HepG2 (cell line): ENCODE measurements around the gene PHF19. TPM values are rescaled to one million over a fixed set of nuclear protein-coding genes. Genes with fewer than 3 reads are reported as not detected.
A peak's percentile ranks its signal among the peaks of the same experiment; 100 is the strongest.

Experiments
- ATAC-seq: fragments of 200-7000 bp; cut with Tn5 transposase; 3 replicates; pipeline ENCODE4 v1.9.1; 2020; ENCODE audit warnings: mild to moderate bottlenecking, moderate library complexity
- BruUV-seq: library from RNA; stranded (reverse); fragments of 400-500 nt; replicated peaks from 2 replicates; lab custom pipeline; 2021; lab: Mats Ljungman, UMichigan
- CTCF ChIA-PET: fragments of 300-600 bp; formaldehyde crosslinking; extraction: SDS; loops from one replicate; lab custom pipeline; 2021; ENCODE audit warnings: low total read pairs, inconsistent platforms, low intra/inter-chr PET ratio; lab: Yijun Ruan, JAX
- POLR2A ChIA-PET: fragments of 350-600 bp; sonication (Branson Sonifier 250); formaldehyde crosslinking; loops from one replicate; lab custom pipeline; 2020; ENCODE audit warnings: antibody characterized with exemption, inconsistent platforms; lab: Yijun Ruan, JAX
- DNase-seq: peaks from one replicate; pipeline ENCODE4 v3.0.0-alpha.2; 2015; ENCODE audit warnings: low spot score
- FAIRE-seq: peaks from 3 replicates; lab custom pipeline; 2011; peaks lifted over from hg19 to GRCh38; lab: Jason Lieb, UNC
- H2AFZ ChIP-seq: one replicate; pipeline ENCODE4 v1.6.1; 2011; ENCODE audit warnings: low read length, inconsistent platforms
- H3K27ac ChIP-seq: fragments of 300-600 bp; 3 replicates; pipeline ENCODE4 v1.8.0; 2011; ENCODE audit warnings: mixed run types, mild to moderate bottlenecking, mixed read lengths, low read length, inconsistent platforms; ENCODE audit not compliant: insufficient read depth; ENCODE audit errors: extremely low read length
- H3K27me3 ChIP-seq, 2 experiments: fragments of 200-600 bp in 1 of 2; 2 replicates in 1 of 2; 3 replicates in 1 of 2; pipeline versions ENCODE4 v1.6.0 to v1.8.0; 2011; ENCODE audit warnings: low read length in 2 of 2, mild to moderate bottlenecking in 2 of 2, moderate library complexity in 2 of 2, inconsistent platforms in 1 of 2; ENCODE audit not compliant: insufficient read depth in 2 of 2, control insufficient read depth in 1 of 2
- H3K36me3 ChIP-seq, 2 experiments: fragments of 200-600 bp in 1 of 2; replicated peaks in 1 of 2; 2 replicates in 1 of 2; 3 replicates in 1 of 2; pipeline versions ENCODE4 v1.5.1 to v1.8.0; 2011; ENCODE audit warnings: low read length in 2 of 2, inconsistent platforms in 1 of 2; ENCODE audit not compliant: insufficient read depth in 2 of 2, control insufficient read depth in 1 of 2
- H3K4me1 ChIP-seq: 2 replicates; pipeline ENCODE4 v1.5.1; 2012; ENCODE audit warnings: low read length, inconsistent platforms; ENCODE audit not compliant: insufficient read depth
- H3K4me2 ChIP-seq: 2 replicates; pipeline ENCODE4 v1.6.0; 2011; ENCODE audit warnings: low read depth, low read length, inconsistent platforms
- H3K4me3 ChIP-seq, 3 experiments: fragments of 200-600 bp in 1 of 3; sonication (generic), shearing (Covaris generic) in 1 of 3; replicated peaks in 1 of 3; 2 replicates each; pipeline ENCODE4 v1.5.1; 2011 to 2016; ENCODE audit warnings: low read length in 3 of 3, inconsistent platforms in 2 of 3, low read depth in 2 of 3, mild to moderate bottlenecking in 2 of 3, control low read depth in 1 of 3, mixed read lengths in 1 of 3; ENCODE audit not compliant: insufficient read depth in 1 of 3
- H3K79me2 ChIP-seq: one replicate; pipeline ENCODE4 v1.6.1; 2011; ENCODE audit warnings: low read length, inconsistent platforms; ENCODE audit not compliant: insufficient read depth
- H3K9ac ChIP-seq: 2 replicates; pipeline ENCODE4 v1.6.0; 2011; ENCODE audit warnings: mild to moderate bottlenecking, low read depth, low read length, inconsistent platforms; ENCODE audit not compliant: insufficient read depth
- H3K9me3 ChIP-seq: 2 replicates; pipeline ENCODE4 v1.5.1; 2012; ENCODE audit warnings: mild to moderate bottlenecking, low read length
- H4K20me1 ChIP-seq: 2 replicates; pipeline ENCODE4 v1.6.0; 2011; ENCODE audit warnings: inconsistent platforms, mild to moderate bottlenecking, low read length, moderate library complexity; ENCODE audit not compliant: insufficient read depth
- CBX1 ChIP-seq: IDR thresholded peaks from one replicate; pipeline ENCODE4 v1.6.1; 2016; ENCODE audit warnings: antibody characterized with exemption, low read depth
- NKX3-1 ChIP-seq: sonication (generic); formaldehyde crosslinking; IDR thresholded peaks from 2 replicates; pipeline ENCODE4 v1.5.0; 2020; ENCODE audit warnings: missing genetic modification reagents
- POLR2G ChIP-seq: fragments of 200-400 bp; formaldehyde crosslinking; IDR thresholded peaks from 2 replicates; pipeline ENCODE4 v1.6.1; 2018; ENCODE audit warnings: mild to moderate bottlenecking, low read depth, low read length, moderate library complexity
- PRDM15 ChIP-seq: sonication (generic); formaldehyde crosslinking; IDR thresholded peaks from 2 replicates; pipeline ENCODE4 v1.4.0; 2020; ENCODE audit warnings: missing genetic modification reagents
- ZBTB7B ChIP-seq: sonication (generic); formaldehyde crosslinking; IDR thresholded peaks from 2 replicates; pipeline ENCODE4 v1.4.0; 2020; ENCODE audit warnings: missing genetic modification reagents
- ZFP36L1 ChIP-seq: sonication (generic); formaldehyde crosslinking; IDR thresholded peaks from 2 replicates; pipeline ENCODE4 v1.8.0; 2022; ENCODE audit warnings: mild to moderate bottlenecking, missing genetic modification reagents, moderate library complexity
- ZFX ChIP-seq: sonication (generic); formaldehyde crosslinking; IDR thresholded peaks from 2 replicates; pipeline ENCODE4 v1.4.0; 2020; ENCODE audit warnings: mild to moderate bottlenecking, low read depth, missing genetic modification reagents, moderate library complexity
- ZNF770 ChIP-seq: sonication (generic); formaldehyde crosslinking; IDR thresholded peaks from 2 replicates; pipeline ENCODE4 v1.5.0; 2020; ENCODE audit warnings: mild to moderate bottlenecking, missing genetic modification reagents
- ZNF776 ChIP-seq: sonication (generic); formaldehyde crosslinking; IDR thresholded peaks from 2 replicates; pipeline ENCODE4 v1.4.0; 2020; ENCODE audit warnings: mild to moderate bottlenecking, missing genetic modification reagents
- WGBS: methylation state at CpG from one replicate; pipeline ENCODE4 v1.1.6; 2017; ENCODE audit warnings: low lambda C conversion rate; 5-methylcytosine and 5-hydroxymethylcytosine counted together
- in situ Hi-C: cut with HindIII; loops from 2 replicates; pipeline ENCODE4 v1.10.0; 2017; ENCODE audit warnings: low pct_unique_long_range_greater_than_20kb; ENCODE audit not compliant: extremely low pct_ligation_motif_present
- intact Hi-C: fragments of 100-400 bp; cut with micrococcal nuclease; formaldehyde crosslinking; loops from one replicate; pipeline ENCODE4 v1.10.0; 2022; ENCODE audit not compliant: unreplicated experiment
- polyA plus RNA-seq, 8 experiments: library from polyadenylated mRNA; depleted of rRNA in 3 of 8; stranded (reverse) in 7 of 8; unstranded in 1 of 8; fragments of >200 nt; fragmentation: Illumina TruSeq in 4 of 8; extraction: Trizol in 4 of 8; gene quantifications; 2 replicates each; pipeline versions ENCODE4 v1.2.1 to v1.2.3, GENCODE V29; 2011 to 2016; ENCODE audit warnings: low read depth in 4 of 8, missing spikeins in 1 of 8, mixed read lengths in 1 of 8; ENCODE audit not compliant: insufficient read depth in 1 of 8
- total RNA-seq, 5 experiments: library from RNA; depleted of rRNA; stranded (reverse); fragments of >200 nt; fragmentation: Illumina TruSeq; extraction: Trizol; gene quantifications; 2 replicates each; pipeline ENCODE4 v1.2.3, GENCODE V29; 2016; ENCODE audit warnings: low read depth in 1 of 5

Gene PHF19
- total and polyA plus RNA-seq, 2 of the 13 experiments (the other 11 are each of a cell fraction or from before 2014, with no cell fraction given) = 29.7 to 41.3 TPM

- TF ChIP-seq ZFX (CRISPR knock-in tag) = peak; percentile 16; the same call in 1 of the 2 replicates
- 0 out of 2 replicates have a peak, but pooled peaks have one; percentile 38 for TF ChIP-seq ZNF776 (CRISPR knock-in tag)
- TF ChIP-seq NKX3-1 (CRISPR knock-in tag) = no peak
- no peak for TF ChIP-seq CBX1
- no peak for TF ChIP-seq ZFP36L1 (CRISPR knock-in tag)
These were observed 13.6 kb upstream of the PHF19 start (continued) for GRCh38 chr9:120890320-120891244.

GRCh38 chr9:120889606-120890271 lies 12.8 kb upstream of the PHF19 start:
- TF ChIP-seq POLR2G = no peak
- peak; percentile 19; the same call in 1 of the 2 replicates for TF ChIP-seq ZNF770 (CRISPR knock-in tag)
- TF ChIP-seq PRDM15 = peak; percentile 87
- no peak for TF ChIP-seq ZBTB7B (CRISPR knock-in tag)
- Histone ChIP-seq H3K9me3 (no peaks in the 10 kb centered on the region), H4K20me1 (no peaks in the 10 kb centered on the region), H3K4me2 (peak overlapping the region; percentile 66), H3K4me3 (peak overlapping the region in 2 of 3 experiments; percentile 32 to 41; a peak in 2 of 6 replicates), H3K27ac (no peak overlapping the region), H3K79me2 (no peaks in the 10 kb centered on the region), H3K27me3 (peaks cover 3 to 14% of the 10 kb centered on the region in 2 experiments; a peak in 2 of 5 replicates), H3K4me1 (peaks cover 42% of the 10 kb centered on the region), H3K9ac (no peak overlapping the region), H2AFZ (no peak overlapping the region), H3K36me3 (no peaks in the 10 kb centered on the region)
- WGBS = 100% methylated on average over 1 of the region's 1 CpG
- no peak for FAIRE-seq
- ChIA-PET POLR2A (interaction anchor here (1.5 kb wide), 1 partner anchor 97 kb away, joined by 5 read pairs; the partner anchor contains the start of gene FBXW2), CTCF (no interaction called here)
- no peak for DNase-seq
- no peak for ATAC-seq
- in situ Hi-C loops = no loop called here
- intact Hi-C loops = loop anchor here (5.0 kb wide), 1 partner anchor 38 kb away; the partner anchor contains the start of gene TRAF1
- BruUV-seq = no TSS peak
